GM12878 (cell line): Measurements from ENCODE around the gene ADK. TPM values are rescaled to one million over a fixed set of nuclear protein-coding genes. Genes with fewer than 3 reads are reported as not detected.
"Not testable (repeated sequence)": the region's sequence is repeated elsewhere in the genome, so short reads cannot be mapped to it uniquely, and the experiment has no call there.

Source experiments
- ATAC-seq: fragments of 200-7000 bp; cut with Tn5 transposase; 3 replicates; pipeline ENCODE4 v1.9.1; 2020; ENCODE audit warnings: mild to moderate bottlenecking, moderate library complexity
- BruUV-seq: library from RNA; stranded (reverse); fragments of 400-500 nt; replicated peaks from 2 replicates; lab custom pipeline; 2021; lab: Mats Ljungman, UMichigan
- CTCF ChIA-PET: fragments of 300-600 bp; sonication (Branson Sonifier 250); formaldehyde crosslinking; extraction: SDS; loops from one replicate; lab custom pipeline; 2021; ENCODE audit warnings: inconsistent platforms; lab: Yijun Ruan, JAX
- POLR2A ChIA-PET: fragments of 350-600 bp; formaldehyde crosslinking; extraction: SDS; loops from one replicate; lab custom pipeline; 2021; ENCODE audit warnings: inconsistent platforms; lab: Charles Lee
- RAD21 ChIA-PET: fragments of 300-600 bp; sonication (Branson Sonifier 250); formaldehyde crosslinking; loops from one replicate; lab custom pipeline; 2023; ENCODE audit warnings: antibody characterized with exemption; ENCODE audit not compliant: unreplicated experiment; lab: Charles Lee
- SMC1A ChIA-PET: fragments of 300-600 bp; sonication (Branson Sonifier 250); formaldehyde crosslinking; loops from one replicate; lab custom pipeline; 2023; ENCODE audit not compliant: unreplicated experiment, uncharacterized antibody; lab: Charles Lee
- DNase-seq: peaks from one replicate; pipeline ENCODE4 v3.0.0-alpha.2; 2011; ENCODE audit warnings: low read depth, low spot score
- FAIRE-seq: peaks from 3 replicates; lab custom pipeline; 2011; peaks lifted over from hg19 to GRCh38; lab: Jason Lieb, UNC
- H2AFZ ChIP-seq: 2 replicates; pipeline ENCODE4 v1.6.0; 2011; ENCODE audit warnings: low read depth, low read length, control low read depth; ENCODE audit not compliant: control insufficient read depth
- H3K27ac ChIP-seq: 2 replicates; pipeline ENCODE4 v1.5.1; 2011; ENCODE audit warnings: control low read depth; ENCODE audit not compliant: control insufficient read depth, insufficient read depth
- H3K27me3 ChIP-seq, 2 experiments: replicated peaks in 1 of 2; 2 replicates each; pipeline versions ENCODE4 v1.6.0 to v1.6.1; 2011; ENCODE audit warnings: low read length in 1 of 2; ENCODE audit not compliant: control insufficient read depth in 2 of 2, insufficient read depth in 2 of 2
- H3K36me3 ChIP-seq, 2 experiments: 2 replicates each; pipeline ENCODE4 v1.5.1; 2011; ENCODE audit warnings: low read length in 1 of 2; ENCODE audit not compliant: control insufficient read depth in 2 of 2, insufficient read depth in 2 of 2
- H3K4me1 ChIP-seq: 2 replicates; pipeline ENCODE4 v1.6.1; 2011; ENCODE audit warnings: mild to moderate bottlenecking, low read length, moderate library complexity, mixed read lengths; ENCODE audit not compliant: control insufficient read depth, insufficient read depth
- H3K4me2 ChIP-seq: 2 replicates; pipeline ENCODE4 v1.6.0; 2011; ENCODE audit warnings: control low read depth; ENCODE audit not compliant: control insufficient read depth, insufficient read depth
- H3K4me3 ChIP-seq: fragments of 200-600 bp; sonication (generic); 2 replicates; pipeline ENCODE4 v1.5.1; 2016
- H3K79me2 ChIP-seq: 2 replicates; pipeline ENCODE4 v1.6.0; 2011; ENCODE audit warnings: low read length; ENCODE audit not compliant: control insufficient read depth, insufficient read depth
- H3K9ac ChIP-seq: 2 replicates; pipeline ENCODE4 v1.8.0; 2011; ENCODE audit warnings: low read length, control low read depth, mixed read lengths; ENCODE audit not compliant: control insufficient read depth, insufficient read depth
- H3K9me3 ChIP-seq: replicated peaks from 3 replicates; pipeline ENCODE4 v1.5.1; 2011; ENCODE audit warnings: mild to moderate bottlenecking, low read length; ENCODE audit not compliant: control insufficient read depth, insufficient read depth
- H4K20me1 ChIP-seq: 2 replicates; pipeline ENCODE4 v1.6.0; 2011; ENCODE audit not compliant: control insufficient read depth, insufficient read depth
- EGR1 ChIP-seq, 2 experiments: IDR thresholded peaks; 1 replicate in 1 of 2; 2 replicates in 1 of 2; pipeline ENCODE4 v1.6.1; 2011 to 2012; ENCODE audit warnings: low read depth in 2 of 2, low read length in 2 of 2, borderline replicate concordance in 1 of 2, mild to moderate bottlenecking in 1 of 2, moderate library complexity in 1 of 2
- FOS ChIP-seq: IDR thresholded peaks from 3 replicates; pipeline ENCODE4 v1.6.1; 2011; ENCODE audit warnings: borderline replicate concordance; ENCODE audit not compliant: insufficient read length; ENCODE audit errors: extremely low read depth
- NFXL1 ChIP-seq: fragments of 450-650 bp; IDR thresholded peaks from 2 replicates; pipeline ENCODE4 v1.6.1; 2017; ENCODE audit warnings: antibody characterized with exemption, mild to moderate bottlenecking, borderline replicate concordance
- PAX5 ChIP-seq: IDR thresholded peaks from 2 replicates; pipeline ENCODE4 v1.6.1; 2011; ENCODE audit warnings: low read depth, low read length, borderline replicate concordance
- RAD51 ChIP-seq: fragments of 450-650 bp; IDR thresholded peaks from 2 replicates; pipeline ENCODE4 v1.6.1; 2016; ENCODE audit warnings: moderate library complexity, mild to moderate bottlenecking, inconsistent platforms
- SMAD1 ChIP-seq: fragments of 450-650 bp; IDR thresholded peaks from 2 replicates; pipeline ENCODE4 v1.6.1; 2018; ENCODE audit warnings: mild to moderate bottlenecking, low read depth; ENCODE audit not compliant: partially characterized antibody
- SUZ12 ChIP-seq: fragments of 200-600 bp; sonication (generic); IDR thresholded peaks from one replicate; pipeline ENCODE4 v1.6.1; 2018; ENCODE audit warnings: antibody characterized with exemption, mild to moderate bottlenecking; ENCODE audit not compliant: unreplicated experiment
- ZNF24 ChIP-seq: fragments of 450-650 bp; IDR thresholded peaks from 2 replicates; pipeline ENCODE4 v1.6.1; 2017; ENCODE audit warnings: antibody characterized with exemption, mild to moderate bottlenecking
- WGBS: methylation state at CpG from one replicate; pipeline ENCODE4 v1.1.6; 2016; ENCODE audit warnings: low lambda C conversion rate; ENCODE audit not compliant: insufficient replicate concordance, insufficient coverage; ENCODE audit errors: missing lambda C conversion rate; 5-methylcytosine and 5-hydroxymethylcytosine counted together
- in situ Hi-C: fragments of 300-500 bp; cut with MboI; formaldehyde crosslinking; loops from 9 replicates; pipeline ENCODE4 v1.14.3; 2018; ENCODE audit warnings: mixed read lengths
- intact Hi-C: fragments of 100-400 bp; cut with micrococcal nuclease; formaldehyde crosslinking; loops from one replicate; pipeline ENCODE4 v1.14.2; 2022; ENCODE audit not compliant: unreplicated experiment
- polyA plus RNA-seq, 11 experiments: library from polyadenylated mRNA; depleted of rRNA in 4 of 11; unstranded in 6 of 11; stranded (reverse) in 5 of 11; fragments of >200 nt; fragmentation: Nextera tagmentation in 4 of 11; fragmentation: Illumina TruSeq in 1 of 11; extraction: Ambion mirVana in 4 of 11; extraction: Trizol in 1 of 11; gene quantifications; 1 replicate in 1 of 11; 2 replicates in 10 of 11; pipeline versions ENCODE4 v1.2.1 to v1.2.3, GENCODE V29; 2011 to 2016; ENCODE audit warnings: inconsistent platforms in 2 of 11, missing spikeins in 2 of 11, low read depth in 1 of 11
- total RNA-seq, 4 experiments: library from RNA; depleted of rRNA in 3 of 4; stranded (reverse); fragments of >200 nt in 3 of 4; fragmentation: Illumina TruSeq in 1 of 4; extraction: Trizol in 1 of 4; gene quantifications; 2 replicates each; pipeline versions ENCODE4 v1.2.1 to v1.2.3, GENCODE V29; 2013 to 2021
- TF ChIP-seq, protein P1 (sequence below): fragments of 450-650 bp; IDR thresholded peaks from 2 replicates; pipeline ENCODE4 v1.6.1; 2017; ENCODE audit warnings: mild to moderate bottlenecking, moderate library complexity

The ADK gene
- total and polyA plus RNA-seq, 10 of the 15 experiments (the other 5 are each of a cell fraction or from before 2014, with no cell fraction given): 42.0 to 151 (median 81.6) TPM

DNA sequence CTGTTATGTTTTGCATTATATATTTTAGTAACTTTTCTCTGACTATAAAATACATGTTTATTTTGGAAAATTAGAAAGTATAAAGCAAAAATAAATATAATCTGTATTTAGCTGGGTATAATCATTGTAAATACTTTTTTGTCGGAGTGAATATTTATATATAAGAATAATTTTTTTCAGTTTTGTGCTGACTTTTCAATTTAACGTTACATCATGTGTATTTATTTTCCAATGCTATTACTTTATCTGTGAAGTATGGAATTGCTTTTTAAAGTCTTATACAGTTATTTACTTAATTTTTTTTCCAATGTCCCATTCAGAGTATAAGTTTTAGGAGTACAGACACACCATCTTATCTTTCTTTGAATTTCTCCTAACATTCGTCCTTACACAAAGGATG lies 15.6 kb upstream of the ADK start (continued):
- TF ChIP-seq EGR1 (IDR thresholded peaks at IDR 0.05; ENCODE audit: borderline replicate concordance in 1 of 2, low read depth in 2 of 2, low read length in 2 of 2) (no peak), NFXL1 (no peak), FOS (no peak), RAD51 (no peak), SUZ12 (no peak)

GRCh38 chr10:74137992-74138391 lies 13.0 kb upstream of the ADK start:
- ChIA-PET POLR2A (interaction anchor here (0.5 to 1.1 kb wide), 3 partner anchors 12 to 18 kb away, joined by 3 to 4 read pairs (median 4); partner anchors contain the start of gene AP3M1), CTCF (interaction anchor here (0.9 to 4.5 kb wide), 8 partner anchors 10 to 258 kb away, joined by 3 to 18 read pairs (median 5); partner anchors contain the start of genes ADK and AP3M1)
- FAIRE-seq: no peak

DNA sequence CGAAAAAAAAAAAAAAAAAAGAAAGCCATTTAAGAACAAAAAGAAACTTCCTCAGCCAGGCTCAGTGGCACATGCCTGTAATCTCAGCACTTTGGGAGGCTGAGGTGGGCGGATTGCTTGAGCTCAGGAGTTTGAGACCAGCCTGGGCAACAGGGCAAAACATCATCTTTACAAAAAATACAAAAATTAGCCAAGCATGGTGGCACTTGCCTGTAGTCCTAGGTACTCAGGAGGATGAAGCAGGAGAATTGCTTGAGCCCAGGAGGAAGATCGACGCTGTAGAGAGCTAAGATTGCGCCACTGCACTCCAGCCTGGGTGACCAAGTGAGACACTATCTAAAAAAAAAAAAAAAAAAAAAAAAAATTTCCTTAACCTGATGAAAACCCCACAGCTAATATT lies 12.4 kb upstream of the ADK start:
- H2AFZ ChIP-seq, H3K27ac ChIP-seq, BruUV-seq, DNase-seq, in situ Hi-C loops, FAIRE-seq, H3K9ac ChIP-seq, intact Hi-C loops, H3K9me3 ChIP-seq, H3K79me2 ChIP-seq, H3K4me2 ChIP-seq, H3K4me1 ChIP-seq, H4K20me1 ChIP-seq, H3K4me3 ChIP-seq, ATAC-seq, H3K27me3 ChIP-seq: not testable (repeated sequence)
- ChIA-PET POLR2A (interaction anchor here (0.5 to 1.1 kb wide), 6 partner anchors 10 to 161 kb away, joined by 3 to 5 read pairs (median 4); partner anchors contain the start of gene AP3M1), SMC1A (interaction anchor here (0.6 to 1.9 kb wide), 4 partner anchors 15 to 217 kb away, joined by 3 to 7 read pairs (median 4); no protein-coding TSS in a partner anchor), CTCF (interaction anchor here (0.7 to 1.8 kb wide), 10 partner anchors 9 to 259 kb away, joined by 3 to 10 read pairs (median 4); partner anchors contain the start of genes ADK and AP3M1), RAD21 (interaction anchor here (0.7 to 2.0 kb wide), 3 partner anchors 75 to 891 kb away, joined by 5 to 9 read pairs (median 5); no protein-coding TSS in a partner anchor)
- H3K36me3 ChIP-seq: peaks cover 0 to 17% of the 10 kb centered on the region in 2 experiments; a peak in 3 of 4 replicates
- 100% methylated on average over 4 of the region's 5 CpGs for WGBS

More at GRCh38 chr10:74137992-74138391, 13.0 kb upstream of the ADK start:
- no peak overlapping the region for H3K9ac ChIP-seq
- WGBS: over 99% methylated on average over 5 of the region's 5 CpGs
- intact Hi-C loops: no loop called here
- no TSS peak for BruUV-seq
- ATAC-seq: no peak
- H4K20me1 ChIP-seq: no peaks in the 10 kb centered on the region
- DNase-seq: no peak
- ChIA-PET SMC1A (interaction anchor here (0.8 to 1.9 kb wide), 5 partner anchors 20 to 75 kb away, joined by 3 to 7 read pairs (median 3); no protein-coding TSS in a partner anchor), RAD21 (interaction anchor here (0.7 to 2.0 kb wide), 4 partner anchors 76 to 891 kb away, joined by 3 to 9 read pairs (median 5); no protein-coding TSS in a partner anchor)
- H3K36me3 ChIP-seq: peaks cover 0 to 17% of the 10 kb centered on the region in 2 experiments; a peak in 3 of 4 replicates
- H3K4me3 ChIP-seq: no peak overlapping the region
- no peaks in the 10 kb centered on the region; the same call in 2 of the 3 replicates for H3K9me3 ChIP-seq
- no peak overlapping the region for H3K4me2 ChIP-seq
- no peaks in the 10 kb centered on the region for H3K4me1 ChIP-seq
- no peak overlapping the region for H2AFZ ChIP-seq
- in situ Hi-C loops: no loop called here
- no peaks in the 10 kb centered on the region for H3K27me3 ChIP-seq
- no peak overlapping the region for H3K27ac ChIP-seq
- peaks cover 8% of the 10 kb centered on the region for H3K79me2 ChIP-seq
- TF ChIP-seq SMAD1 (no peak), PAX5 (no peak), ZNF24 (no peak)
- TF ChIP-seq, protein P1, sequence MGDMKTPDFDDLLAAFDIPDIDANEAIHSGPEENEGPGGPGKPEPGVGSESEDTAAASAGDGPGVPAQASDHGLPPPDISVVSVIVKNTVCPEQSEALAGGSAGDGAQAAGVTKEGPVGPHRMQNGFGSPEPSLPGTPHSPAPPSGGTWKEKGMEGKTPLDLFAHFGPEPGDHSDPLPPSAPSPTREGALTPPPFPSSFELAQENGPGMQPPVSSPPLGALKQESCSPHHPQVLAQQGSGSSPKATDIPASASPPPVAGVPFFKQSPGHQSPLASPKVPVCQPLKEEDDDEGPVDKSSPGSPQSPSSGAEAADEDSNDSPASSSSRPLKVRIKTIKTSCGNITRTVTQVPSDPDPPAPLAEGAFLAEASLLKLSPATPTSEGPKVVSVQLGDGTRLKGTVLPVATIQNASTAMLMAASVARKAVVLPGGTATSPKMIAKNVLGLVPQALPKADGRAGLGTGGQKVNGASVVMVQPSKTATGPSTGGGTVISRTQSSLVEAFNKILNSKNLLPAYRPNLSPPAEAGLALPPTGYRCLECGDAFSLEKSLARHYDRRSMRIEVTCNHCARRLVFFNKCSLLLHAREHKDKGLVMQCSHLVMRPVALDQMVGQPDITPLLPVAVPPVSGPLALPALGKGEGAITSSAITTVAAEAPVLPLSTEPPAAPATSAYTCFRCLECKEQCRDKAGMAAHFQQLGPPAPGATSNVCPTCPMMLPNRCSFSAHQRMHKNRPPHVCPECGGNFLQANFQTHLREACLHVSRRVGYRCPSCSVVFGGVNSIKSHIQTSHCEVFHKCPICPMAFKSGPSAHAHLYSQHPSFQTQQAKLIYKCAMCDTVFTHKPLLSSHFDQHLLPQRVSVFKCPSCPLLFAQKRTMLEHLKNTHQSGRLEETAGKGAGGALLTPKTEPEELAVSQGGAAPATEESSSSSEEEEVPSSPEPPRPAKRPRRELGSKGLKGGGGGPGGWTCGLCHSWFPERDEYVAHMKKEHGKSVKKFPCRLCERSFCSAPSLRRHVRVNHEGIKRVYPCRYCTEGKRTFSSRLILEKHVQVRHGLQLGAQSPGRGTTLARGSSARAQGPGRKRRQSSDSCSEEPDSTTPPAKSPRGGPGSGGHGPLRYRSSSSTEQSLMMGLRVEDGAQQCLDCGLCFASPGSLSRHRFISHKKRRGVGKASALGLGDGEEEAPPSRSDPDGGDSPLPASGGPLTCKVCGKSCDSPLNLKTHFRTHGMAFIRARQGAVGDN: no peak
